HG03045 (cell line): Measurements from ENCODE around the gene COL12A1.
"Not testable (repeated sequence)": the region's sequence is repeated elsewhere in the genome, so short reads cannot be mapped to it uniquely, and the experiment has no call there.

Source experiments
- ATAC-seq: cut with Tn5 transposase; IDR thresholded peaks from one replicate; pipeline ENCODE4 v1.9.1; 2021; ENCODE audit warnings: mild to moderate bottlenecking, moderate library complexity; ENCODE audit not compliant: unreplicated experiment

Gene COL12A1

DNA sequence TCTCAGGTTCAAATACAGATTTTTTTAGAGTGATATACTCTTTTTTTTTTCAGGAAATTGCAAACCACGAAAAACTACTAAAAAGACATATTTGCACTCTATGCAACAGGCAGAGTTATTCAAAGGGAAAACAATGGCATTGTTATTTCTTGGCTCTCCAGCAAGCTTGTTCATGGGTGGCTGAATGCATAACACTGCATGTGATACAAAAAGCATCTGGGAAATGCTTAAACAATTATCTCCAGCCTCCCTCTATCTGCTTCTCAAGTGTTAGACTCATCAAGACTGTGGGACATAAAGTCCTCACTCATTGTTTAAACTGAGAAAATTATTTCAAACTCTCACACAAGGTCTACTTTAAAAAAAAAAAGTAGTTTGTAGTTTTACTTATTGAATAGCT, 7.3 kb upstream of the COL12A1 start:
- no peak for ATAC-seq

DNA sequence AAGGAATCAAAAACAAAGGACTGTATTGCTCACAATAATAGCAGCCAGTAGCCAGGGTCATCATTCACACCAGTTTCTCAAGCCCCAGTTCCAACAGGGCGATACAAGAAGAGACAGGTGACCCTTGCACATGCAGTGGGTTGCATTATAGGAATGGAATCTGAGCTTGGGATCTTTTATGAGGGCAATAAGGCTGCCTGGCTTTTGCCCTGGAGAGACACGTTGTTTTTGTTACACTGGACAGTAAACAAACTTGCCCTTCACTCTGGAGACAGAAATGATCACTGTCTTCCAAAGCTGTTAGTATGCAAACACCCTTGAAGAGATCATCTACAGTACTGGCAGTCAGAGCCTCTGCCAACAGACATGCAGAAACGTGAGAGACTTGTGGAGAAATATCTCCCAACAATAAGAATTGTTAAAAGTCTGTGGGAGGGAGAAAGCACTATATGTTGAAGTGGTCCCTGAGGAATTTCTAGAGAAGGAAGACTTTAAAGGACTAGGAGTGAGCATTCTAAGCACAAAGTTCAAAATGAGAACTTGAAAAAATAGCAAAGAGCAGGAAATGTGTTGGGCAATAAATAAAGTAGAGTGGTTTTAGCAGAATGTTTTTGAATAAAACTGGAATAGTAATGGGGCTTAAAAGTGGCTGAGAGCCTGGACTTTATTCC, 6.2 kb upstream of the COL12A1 start:
- ATAC-seq = no peak

DNA sequence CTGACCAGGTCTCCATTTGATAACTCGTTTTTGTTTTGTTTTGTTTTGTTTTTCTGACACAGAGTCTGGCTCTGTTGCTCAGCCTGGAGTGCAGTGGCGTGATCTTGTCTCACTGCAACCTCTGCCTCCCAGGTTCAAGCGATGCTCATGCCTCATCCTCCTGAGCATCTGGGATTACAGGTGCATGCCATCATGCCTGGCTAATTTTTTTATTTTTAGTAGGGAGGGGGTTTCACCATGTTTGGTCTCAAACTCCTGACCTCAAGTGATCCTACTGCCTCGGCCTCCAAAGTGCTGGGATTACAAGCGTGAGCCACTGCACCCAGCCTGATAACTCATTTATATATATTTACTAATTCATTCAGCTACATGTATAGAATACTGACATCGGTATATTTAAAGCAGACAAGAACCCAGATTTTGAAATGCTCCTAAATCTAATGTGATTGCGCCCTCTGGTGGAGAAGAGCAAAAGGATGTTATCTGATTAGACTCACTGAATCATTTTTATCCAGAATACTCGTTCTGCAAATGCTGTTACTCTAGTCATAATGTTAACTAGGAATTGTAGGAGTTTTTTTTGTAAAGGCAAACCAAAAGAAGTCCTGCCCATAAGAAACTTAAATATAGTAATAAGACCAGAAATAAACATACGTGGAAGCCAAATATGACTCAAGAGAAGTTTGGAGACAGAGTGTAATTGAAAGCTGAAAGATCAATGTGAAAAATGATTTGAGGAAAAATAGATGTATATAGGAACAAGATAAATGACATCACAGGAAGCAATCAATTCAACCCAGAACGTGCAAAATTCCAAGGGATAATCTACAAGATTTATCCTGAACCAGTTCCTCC, 5.3 kb upstream of the COL12A1 start:
- no peak for ATAC-seq

DNA sequence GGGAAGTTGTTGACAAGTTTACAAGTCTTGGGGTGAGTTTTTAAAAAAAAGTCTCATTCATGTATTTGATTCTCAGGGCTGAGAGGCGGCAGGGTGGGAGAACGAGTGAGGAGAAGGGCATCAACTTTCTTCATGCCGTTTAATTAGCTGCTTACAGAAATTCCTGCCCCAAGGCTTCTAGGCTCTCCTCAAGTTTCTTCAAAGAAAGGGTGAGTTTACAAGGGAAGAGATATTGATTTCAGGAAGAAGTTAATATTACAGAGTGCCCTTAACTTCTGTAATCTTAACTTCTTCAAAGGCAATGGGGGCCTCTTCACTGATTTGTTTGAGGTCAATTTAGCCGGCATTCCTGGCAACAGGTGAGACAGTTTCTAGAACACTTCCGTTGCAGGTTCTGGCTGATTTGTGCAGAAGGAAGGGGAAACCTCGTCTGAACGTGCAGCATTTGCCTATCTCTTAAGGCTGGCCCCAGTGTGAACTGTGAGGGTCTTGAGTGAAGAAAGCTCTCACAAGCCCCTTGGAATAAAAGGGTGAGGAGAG, 3.4 kb upstream of the COL12A1 start:
- no peak for ATAC-seq

DNA sequence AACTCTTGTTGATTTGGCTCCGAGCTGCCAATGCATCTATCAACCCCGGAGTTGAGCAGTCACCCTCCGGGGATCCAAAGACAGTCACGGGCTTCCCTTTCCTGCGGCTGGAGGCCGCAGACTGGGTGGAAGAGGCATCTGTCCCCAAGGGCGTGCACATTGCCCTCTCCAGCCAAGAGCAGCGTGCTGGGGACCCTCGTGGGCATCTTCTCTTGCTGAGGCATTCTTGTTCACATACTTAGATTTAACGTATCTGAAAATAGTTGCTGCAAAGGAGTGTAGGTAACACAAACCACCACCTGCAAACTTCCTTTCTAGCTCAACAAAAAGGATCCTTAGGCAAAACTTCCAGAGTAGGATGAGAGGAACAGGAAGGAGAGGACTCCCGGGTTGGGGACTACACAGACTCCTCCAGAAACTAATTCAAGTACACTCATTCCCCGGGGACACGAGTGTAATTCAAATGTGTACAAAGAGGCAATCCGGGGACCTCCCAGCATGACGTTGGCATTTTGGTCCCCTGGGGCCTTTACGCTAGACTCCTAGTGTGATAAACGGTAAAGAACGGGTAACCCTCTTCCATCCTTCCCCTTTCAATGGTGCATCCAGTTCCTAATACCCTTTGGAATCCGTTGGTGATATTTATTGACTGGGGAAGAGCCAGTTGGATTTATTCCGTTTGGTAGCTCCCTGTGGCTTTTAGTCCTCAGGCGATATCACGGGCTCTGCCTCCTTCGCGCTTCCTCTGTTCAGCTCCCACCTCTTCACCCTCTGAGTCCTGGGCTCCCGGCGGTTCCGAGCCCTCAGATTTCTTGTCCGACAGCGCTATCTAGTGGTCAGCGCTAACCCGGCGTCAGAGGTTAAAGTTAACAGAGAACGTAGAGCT, 2.7 kb upstream of the COL12A1 start:
- peak; percentile 86 for ATAC-seq

DNA sequence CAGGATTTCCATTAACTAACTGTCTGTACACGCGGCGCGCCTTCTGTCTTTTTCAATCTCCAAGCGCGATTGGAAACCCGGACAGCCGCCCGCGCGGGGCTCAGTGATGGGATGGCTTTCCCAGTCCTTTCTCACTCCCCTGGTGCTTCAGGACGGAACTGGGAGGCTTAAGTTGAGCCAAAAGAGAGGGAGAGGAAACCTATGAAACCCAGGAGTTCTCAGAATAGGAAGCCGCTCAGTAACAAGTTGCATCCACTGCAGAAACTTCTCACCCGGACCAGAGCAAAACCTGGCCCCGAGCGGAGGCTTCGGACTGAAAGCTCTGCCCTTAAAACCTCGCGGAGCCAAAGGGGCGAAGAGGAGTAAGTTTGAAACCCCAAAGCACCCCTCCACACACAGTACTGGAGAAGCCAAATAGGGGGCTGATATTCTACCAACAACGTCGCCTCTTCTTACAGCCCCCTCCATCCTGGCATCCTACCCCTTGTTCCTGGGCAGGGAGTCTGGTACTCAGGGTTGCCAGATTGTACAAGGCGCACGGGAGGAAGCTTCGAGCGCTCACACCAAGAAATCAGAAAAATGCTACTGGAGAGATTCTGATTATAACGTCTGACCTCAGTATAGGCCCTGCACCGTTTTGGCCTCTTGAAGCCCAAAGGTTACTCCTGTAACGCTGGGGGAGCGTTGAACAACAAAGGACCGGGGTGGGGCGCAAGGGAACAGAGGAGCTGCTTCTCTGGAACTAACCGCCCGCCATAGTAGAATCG, 906 bp upstream of the COL12A1 start:
- no peak for ATAC-seq

DNA sequence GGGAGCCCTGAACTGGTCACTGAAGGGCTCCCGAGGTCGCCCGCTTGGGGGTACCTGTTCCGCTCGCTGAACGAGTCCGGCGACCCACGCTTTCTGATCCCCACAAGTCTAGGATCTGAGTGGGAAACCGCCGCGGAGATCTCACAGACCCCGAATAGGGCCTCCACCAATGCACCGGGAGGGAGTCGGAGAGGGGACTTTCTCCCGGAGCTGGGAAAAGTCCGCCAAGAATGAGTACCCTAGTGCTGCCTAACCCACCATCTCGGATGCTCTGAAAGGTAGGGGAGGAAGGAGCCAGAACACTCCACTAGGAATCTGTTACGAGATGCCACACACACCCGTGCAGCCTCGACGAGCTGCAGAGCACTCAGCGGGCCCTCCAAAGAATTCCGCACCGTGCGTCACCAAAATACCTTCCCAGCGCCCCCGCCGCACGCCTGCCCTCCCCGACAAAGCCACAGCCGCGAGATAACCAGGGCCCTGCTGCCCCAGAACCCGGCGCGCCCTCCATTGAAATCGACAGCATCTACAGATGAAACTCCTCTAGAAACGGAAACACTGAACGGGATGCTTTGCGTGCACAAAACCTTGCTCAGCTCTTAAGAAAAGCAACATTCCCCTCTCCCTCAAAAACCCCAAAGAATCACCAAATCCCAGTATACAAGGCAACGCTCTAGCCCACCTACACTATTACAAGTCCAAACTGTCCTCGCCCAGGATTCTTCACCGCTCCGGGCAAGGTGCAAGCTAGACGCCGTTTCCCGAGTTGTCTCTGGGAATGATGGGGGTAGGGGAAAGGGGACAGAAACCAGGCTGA, 686 bp downstream of the COL12A1 start:
- no peak for ATAC-seq

DNA sequence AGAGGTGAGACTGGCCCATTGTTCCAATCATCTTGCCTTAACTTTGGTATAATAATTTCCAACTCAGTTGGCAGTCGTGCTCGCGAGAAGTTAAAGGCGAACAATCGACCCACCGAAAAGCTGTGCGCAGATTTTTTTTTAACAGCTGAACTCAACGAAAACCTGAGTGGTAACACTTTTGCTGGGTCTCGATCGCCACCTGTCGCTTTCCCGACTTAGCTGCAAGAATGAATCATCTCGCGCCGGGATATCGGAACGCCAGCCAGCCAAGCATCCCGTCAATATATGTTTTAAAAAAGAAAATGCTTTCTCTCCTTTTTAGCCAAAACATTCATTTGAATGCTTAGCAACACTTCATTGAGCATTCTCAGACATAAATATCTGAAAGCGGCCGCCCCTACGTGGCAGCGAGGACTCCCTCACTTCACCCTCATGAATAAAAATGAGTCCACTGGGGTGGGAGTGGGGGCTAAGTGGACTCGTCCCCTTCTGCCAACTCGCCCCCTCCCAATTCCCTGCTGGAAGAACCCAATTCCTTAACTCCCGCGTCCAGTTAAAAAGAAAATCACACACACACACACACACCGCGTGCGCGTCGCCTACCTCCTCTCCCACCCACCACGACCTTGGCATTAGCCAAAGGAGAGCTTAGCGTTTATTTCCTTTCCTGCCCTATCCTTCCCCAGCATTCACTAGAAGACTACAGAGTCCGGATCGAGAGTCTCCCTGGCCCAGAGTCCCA, 1.5 kb downstream of the COL12A1 start:
- ATAC-seq = no peak

DNA sequence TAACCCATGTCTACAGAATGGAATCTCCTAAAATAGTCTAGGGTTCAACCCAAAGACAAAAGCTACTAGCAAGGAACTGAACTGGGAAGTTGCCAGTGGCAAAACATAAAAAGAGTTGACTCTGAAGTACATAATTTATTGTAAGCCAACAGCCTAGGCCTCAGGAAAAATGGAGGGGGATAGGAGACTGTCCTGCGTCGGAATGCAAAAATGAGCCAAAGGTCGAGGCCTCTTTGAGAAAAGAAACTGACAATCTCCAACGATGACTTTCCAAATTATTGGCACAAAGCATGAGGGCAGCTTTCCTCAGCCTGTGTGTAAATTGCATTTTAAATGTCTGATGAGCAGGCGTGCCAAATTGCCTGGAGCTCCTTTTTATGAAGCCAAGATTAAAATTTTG, 2.1 kb downstream of the COL12A1 start:
- ATAC-seq = no peak

DNA sequence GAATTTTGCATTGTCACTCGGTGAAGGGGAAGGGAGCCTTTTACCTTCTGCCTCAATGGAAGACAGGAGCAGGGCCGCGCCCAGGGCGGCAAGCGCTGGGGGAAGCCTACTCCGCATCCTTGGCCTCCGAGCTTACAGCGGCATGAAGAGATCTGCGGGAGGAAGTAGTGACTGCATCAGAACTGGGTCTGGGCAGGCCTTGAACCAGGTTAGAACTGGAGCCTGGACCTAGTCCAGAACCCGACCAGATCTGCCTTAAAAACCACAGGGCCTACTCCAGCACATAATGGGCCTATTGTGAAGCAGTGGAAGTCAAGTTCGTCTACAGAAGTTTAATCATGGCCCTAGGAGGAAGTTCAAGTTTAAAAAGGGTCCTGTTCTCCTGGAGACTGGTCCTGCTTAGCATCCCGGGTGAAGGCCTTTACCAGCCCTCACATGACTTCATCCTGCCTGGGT, 3.1 kb downstream of the COL12A1 start:
- no peak for ATAC-seq

DNA sequence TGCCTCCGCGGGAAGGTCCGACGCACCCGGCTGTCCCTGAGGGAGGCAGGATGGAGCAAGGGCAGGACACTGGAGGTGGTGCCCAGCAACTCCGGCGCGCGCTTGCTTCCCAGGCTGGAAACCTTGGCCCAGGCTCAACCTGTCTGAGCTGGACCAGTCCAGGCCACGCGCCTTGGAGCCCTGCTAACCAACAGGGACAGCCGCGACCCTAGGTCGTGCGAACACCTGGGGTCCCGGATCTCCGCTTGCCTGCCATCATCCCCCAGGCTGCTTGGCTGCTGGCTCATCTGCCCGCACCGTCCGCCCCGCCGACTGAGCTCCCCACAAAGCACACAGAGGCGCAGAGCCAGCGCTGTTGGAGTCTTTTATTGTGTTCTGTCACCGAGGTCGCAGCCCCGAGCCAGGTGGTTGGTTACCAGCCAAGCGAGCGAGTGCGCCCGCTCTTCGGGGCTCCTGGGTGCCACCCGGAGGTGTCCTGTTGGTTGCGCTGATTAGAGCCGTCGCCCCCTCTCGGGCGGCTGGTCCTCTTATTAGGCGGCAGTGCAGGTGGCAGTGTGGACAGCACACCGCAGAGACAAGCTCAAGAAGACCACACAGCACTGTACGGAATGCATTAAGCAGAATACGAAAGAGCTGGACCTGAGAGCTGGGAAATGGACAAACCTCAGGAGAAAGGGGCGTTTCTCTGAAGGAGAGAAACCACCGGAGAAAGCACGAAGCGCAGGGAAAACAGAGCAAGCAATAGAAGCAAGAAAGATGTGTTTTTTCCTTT, 3.8 kb downstream of the COL12A1 start:
- no peak for ATAC-seq

DNA sequence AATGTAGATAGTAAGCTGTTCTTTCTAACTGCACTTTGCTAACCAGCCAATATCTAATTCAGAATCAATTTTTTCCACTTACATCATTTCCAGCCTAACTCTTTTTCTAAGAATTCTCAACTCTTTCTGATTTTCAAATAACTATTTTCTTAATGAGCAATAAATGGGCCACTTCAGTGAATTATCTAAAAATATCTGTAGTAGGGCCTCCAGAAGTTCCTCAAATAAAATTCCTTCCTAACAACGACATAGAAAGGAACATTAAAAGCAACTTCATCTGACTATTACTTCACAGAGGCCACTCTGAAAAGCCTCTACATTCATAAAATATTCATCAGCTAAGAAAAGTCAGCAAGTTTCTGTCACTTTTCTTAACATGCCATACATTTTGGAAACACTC, 4.8 kb downstream of the COL12A1 start:
- no peak for ATAC-seq

DNA sequence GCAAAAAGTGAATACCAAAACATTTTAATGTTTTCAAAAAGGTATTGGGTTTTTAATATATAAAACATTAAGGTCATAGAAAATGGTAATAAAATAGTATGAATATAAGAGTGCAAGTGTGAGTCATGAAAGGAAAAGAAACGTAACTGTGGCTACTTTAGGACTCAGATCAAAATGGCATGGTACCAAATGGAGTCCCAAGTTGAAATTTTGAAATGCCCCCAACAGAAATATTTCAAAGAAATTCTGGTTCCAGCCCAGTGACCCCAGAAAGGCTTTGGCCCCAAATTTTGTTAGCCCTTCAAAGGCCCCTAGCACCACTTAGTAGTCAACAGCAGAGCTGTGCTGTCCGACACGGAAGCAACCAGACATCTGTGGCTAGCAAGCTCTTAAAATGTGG, 6.0 kb downstream of the COL12A1 start:
- ATAC-seq = no peak

DNA sequence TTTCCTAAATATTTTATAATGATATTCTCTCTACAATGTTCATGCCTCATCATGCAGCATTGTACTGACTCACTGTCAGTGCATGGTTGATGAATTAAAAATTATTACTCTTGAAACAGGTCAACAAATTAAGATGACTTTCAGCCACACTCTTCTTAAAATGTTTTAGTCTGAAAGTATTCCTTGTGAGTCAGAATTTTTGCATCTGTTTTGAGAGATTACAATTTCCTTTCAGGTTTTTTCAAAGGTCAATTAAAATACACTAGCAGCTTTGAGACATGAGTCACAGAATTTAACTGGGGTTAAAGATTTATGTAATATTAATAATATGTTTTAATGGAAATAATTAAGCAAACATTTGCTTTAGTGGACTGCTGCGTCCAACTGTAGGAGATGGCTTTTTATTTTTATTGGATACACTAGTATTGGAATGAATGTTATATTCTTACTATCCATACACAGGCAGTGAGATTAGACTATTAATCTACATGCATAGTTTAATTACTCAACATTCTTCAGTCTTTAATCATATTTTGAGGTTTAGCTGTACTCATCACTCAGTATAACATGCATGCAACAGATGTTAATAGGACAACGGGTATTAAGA, 9.7 kb downstream of the COL12A1 start:
- ATAC-seq = no peak

DNA sequence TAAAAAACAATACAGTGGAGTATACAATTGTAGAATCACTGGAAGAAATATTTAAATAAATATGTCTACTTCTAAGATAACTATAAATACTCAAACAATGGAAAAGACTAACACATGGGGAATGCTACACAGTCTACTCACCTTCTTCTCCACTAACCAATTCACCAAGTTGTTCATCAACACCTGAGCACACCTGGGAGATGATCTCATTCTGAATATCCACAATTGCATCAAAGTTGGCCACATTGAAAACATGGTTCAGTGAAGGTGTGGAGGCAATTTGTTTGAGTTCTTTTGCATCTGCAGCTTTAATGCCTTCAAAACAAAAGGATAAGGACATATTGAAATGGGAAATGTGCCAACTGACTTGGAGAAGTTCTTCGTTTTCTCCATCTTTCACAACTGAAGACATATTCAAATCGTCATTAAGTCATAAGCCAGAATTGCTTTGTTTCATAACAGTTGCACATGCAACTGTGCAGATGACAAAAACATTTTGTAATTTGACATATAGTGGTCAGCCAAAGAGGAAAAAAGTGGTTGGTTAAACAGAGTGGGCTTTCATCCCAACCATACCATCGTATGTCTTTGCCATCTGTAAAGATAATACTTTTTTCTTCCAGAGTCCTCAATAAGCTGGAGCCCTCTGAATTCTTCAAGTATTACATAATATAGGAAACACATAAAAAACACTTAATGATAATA, 17.5 kb downstream of the COL12A1 start:
- ATAC-seq = no peak

DNA sequence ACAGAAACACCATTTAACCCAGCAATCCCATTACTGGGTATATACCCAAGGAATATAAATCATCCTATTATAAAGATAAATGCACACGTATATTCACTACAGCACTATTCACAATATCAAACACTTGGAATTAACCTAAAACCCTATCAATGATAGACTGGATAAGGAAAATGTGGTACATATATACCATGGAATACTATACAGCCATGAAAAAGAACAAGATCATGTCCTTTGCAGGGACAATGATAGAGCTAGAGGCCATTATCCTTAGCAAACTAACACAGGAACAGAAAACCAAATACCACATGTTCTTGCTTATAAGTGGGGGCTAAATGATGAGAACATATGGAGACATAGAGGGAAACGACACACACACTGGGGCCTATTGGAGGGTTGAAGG, 19.3 kb downstream of the COL12A1 start:
- not testable (repeated sequence) for ATAC-seq

DNA sequence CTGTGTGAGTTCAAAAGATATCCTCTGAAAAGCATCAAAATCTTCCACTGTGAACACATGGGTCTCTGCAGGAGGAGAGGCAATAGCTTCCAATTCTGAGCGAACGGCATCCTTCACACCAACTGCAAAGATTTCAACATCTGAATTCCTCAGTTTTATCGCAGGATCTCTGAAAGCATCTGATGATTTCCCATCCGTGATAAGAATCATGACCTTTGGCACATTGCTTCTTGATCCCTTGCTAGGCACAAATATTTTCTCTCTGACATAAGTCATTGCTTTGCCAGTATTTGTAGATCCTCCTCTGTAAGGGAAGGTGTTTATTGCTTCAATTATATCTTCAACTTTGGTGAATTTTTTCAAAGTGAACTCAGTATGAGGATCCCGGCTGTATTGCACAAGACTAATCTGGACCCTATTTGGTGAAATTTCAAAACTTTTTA, 22.7 kb downstream of the COL12A1 start:
- no peak for ATAC-seq
